Gastroesophageal sphincter (tissue), 3 donors: ENCODE results near the gene CLDN22.

ENCODE experiments used
- POLR2AphosphoS5 ChIP-seq: sonication (generic); formaldehyde crosslinking; IDR thresholded peaks from one replicate; pipeline ENCODE4 v1.6.1; 2017; ENCODE audit warnings: antibody characterized with exemption
- TF ChIP-seq, protein P1 (sequence below), 4 experiments: fragments of 200-600 bp in 2 of 4; fragments of 450-650 bp in 2 of 4; sonication (generic) in 1 of 4; IDR thresholded peaks; one replicate each; pipeline ENCODE4 v1.5.1; 2017 to 2019; ENCODE audit warnings: antibody characterized with exemption in 4 of 4, mild to moderate bottlenecking in 2 of 4, moderate library complexity in 2 of 4

DNA sequence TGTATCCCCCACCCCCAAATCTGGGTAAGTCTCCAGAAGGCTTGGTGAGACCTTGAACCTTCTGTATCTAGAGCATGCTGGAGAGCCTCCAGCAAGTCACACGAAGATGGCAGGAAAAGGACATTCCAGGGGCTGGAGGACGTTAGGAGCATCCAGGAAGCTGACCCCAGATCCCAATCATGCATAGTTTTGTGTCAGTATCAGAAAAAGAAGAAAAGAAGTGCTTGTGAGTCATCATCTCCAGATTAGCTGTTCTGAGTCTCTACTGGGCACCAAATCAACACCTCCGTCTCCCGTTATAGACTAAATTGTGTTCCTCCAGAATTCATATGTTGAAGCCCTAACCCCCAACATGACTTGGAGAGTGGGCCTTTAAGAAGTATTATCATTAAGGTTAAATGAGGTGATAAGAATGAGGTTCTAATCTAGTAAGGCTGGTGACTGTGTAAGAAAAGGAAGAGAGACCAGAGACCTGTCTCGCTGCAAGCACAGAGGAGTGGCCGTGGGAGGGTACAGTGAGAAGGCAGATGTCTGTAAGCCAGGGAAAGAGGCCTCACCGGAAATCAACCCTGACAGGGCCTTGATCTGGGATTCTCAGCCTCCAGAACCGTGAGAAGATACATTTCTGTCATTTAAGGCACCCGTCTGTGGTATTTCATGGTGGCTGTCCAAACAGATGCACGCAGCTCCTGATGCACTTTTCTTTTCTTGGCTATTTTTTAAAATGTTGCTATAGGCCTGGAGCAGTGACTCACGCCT is 40.3 kb upstream of the CLDN22 start:
- TF ChIP-seq POLR2AphosphoS5: no peak
- TF ChIP-seq, protein P1, sequence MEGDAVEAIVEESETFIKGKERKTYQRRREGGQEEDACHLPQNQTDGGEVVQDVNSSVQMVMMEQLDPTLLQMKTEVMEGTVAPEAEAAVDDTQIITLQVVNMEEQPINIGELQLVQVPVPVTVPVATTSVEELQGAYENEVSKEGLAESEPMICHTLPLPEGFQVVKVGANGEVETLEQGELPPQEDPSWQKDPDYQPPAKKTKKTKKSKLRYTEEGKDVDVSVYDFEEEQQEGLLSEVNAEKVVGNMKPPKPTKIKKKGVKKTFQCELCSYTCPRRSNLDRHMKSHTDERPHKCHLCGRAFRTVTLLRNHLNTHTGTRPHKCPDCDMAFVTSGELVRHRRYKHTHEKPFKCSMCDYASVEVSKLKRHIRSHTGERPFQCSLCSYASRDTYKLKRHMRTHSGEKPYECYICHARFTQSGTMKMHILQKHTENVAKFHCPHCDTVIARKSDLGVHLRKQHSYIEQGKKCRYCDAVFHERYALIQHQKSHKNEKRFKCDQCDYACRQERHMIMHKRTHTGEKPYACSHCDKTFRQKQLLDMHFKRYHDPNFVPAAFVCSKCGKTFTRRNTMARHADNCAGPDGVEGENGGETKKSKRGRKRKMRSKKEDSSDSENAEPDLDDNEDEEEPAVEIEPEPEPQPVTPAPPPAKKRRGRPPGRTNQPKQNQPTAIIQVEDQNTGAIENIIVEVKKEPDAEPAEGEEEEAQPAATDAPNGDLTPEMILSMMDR (IDR thresholded peaks at IDR 0.05): no peak
